Stimulated activated CD4-positive, alpha-beta T cell treated with anti-CD3 and anti-CD28 coated beads, Interleukin-12 subunit alpha, Interleukin-12 subunit beta, amount 100 ng/mL, for 24 hours (primary cell): ENCODE results near the gene RAB11FIP4.

Experiments
- DNase-seq, 2 experiments: peaks; one replicate each; pipeline ENCODE4 v3.0.0-alpha.2; 2020; ENCODE audit warnings: low read depth in 2 of 2

RAB11FIP4 gene

GRCh38 chr17:31548709-31549108 lies 157.2 kb downstream of the RAB11FIP4 start:
- DNase-seq = no peak

DNA sequence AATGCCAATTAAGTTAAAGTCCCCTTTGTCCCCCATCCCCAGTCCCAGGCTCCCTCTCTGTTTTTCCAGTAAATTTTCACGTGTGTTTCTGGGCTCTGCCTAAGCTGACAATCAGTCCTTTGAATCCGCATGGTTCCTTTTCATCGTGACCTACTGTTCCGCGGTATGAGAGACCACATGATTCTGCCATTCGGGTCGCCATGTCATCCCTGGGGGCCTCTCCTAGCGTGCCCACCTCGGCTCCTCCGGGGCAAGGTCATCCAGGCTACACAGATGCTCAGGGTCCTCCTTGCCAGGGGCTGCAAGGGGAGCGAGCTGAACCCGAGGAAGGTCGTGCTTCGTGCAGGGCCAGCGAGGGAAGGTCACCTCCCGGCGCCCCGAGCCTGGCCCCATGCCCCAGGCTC lies 157.6 kb downstream of the RAB11FIP4 start:
- peak in 1 of 2 experiments; percentile 20 for DNase-seq

DNA sequence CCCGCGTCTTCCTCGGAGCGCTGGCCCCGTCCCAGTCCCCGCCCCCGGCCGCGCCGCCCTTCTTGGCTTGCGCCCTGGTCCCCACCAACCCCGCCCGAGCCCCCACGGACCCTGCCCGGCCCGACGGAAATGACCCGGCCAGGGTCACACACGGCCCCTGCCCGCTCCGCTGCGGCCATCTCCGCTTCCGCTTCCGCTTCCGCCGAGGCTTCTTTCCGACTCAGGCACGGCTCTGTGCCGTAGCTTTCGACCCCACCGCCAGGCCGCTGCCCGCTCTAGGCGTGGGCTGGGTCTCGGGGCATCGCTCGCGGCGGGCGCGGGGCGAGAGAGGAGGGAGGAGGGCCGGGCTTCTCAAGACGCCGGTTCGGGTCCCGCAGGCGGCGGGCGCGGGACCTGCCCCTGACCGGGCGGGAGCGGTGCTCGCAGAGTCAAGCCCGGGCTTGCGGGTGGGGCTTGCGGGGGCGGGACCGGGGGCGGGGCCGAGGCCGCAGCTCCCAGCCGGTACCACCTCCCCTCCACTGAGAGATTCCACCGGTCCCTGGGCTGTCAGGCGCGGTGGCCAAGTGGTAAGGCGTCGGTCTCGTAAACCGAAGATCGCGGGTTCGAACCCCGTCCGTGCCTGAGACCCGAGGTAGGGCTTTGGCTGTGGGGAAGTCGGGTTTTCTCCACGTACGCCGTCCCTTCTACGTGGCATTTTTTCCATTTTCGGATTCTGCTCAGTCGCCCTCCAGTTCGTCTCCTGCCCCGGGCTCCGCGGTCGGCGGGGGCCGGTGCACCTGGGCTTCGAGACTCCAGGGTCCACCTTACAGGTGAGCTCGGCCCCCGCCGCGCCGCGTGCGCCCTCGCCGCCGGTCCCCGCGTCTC lies 158.3 kb downstream of the RAB11FIP4 start:
- DNase-seq = peak; percentile 97 to 98

DNA sequence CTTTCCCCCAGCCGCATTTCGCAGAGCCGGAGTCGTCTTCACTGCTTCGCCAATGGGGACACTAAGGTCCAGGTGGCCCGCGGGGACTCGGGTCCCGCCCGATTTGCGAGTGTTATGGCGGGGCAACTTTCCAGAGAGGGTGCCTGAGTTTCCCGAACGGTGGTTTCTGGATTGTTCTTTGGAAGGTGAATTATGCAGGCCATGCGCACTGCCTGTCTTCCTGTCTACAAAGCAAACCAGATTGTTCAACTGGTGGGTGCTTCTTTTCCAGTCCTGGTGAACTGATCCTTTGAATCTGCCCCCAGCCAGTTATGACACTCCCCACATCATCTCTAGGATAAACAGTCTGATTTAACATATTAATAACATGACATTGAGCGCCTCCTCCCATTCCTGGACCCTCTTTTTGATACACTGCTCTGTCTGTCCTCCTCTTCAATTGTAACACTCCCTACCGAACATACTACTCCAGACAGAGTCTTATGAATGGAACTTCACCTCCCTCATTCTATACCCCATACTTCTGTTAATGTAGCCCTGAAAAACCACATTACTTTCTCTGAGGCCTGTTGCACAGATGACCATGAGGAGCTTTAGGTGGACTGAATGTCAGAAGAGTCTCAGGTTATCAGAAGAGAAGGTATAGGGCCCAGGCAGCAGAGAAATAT lies 159.0 kb downstream of the RAB11FIP4 start:
- DNase-seq = no peak

DNA sequence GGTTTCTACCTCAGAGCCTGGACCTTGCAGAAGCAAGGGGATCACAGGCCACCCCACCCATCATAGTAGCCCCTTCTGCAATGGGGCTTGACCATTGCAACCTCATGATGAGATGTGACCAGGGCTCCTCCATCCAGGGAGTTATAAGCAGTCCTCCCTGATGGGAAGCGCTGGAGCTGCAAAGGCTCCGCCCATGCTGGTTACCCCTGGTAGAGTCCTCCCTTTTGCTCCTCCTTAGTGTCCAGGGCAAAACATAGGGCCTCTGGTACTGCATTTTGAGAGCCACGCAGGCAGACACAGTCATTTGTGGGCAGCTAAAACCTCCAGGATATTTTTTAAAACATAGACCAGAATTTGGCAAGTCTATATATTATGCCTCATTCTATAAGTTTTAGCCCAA lies 161.1 kb downstream of the RAB11FIP4 start:
- DNase-seq = no peak

DNA sequence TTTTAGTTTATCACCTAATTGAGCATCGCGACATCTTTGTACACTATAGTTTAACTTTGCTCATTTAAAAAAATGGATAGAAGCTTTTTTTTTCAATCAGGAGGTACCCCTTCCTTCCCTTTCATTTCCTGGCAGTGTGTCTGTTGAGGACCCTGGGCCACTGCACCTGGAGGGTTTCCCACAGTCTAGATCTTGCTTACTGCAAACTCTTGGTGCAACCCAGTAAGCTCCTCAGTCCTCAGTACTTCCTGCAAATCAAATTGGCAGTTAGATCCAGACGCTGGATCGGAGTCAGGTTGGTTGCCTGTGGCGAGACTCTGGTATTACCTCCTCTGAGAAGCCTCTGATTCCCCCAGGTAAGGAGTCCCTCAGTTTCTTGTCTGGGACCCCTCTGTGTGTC lies 162.0 kb downstream of the RAB11FIP4 start:
- DNase-seq = no peak

- DNase-seq = no peak
These were observed 163.5 kb downstream of the RAB11FIP4 start for GRCh38 chr17:31554930-31555329.

DNA sequence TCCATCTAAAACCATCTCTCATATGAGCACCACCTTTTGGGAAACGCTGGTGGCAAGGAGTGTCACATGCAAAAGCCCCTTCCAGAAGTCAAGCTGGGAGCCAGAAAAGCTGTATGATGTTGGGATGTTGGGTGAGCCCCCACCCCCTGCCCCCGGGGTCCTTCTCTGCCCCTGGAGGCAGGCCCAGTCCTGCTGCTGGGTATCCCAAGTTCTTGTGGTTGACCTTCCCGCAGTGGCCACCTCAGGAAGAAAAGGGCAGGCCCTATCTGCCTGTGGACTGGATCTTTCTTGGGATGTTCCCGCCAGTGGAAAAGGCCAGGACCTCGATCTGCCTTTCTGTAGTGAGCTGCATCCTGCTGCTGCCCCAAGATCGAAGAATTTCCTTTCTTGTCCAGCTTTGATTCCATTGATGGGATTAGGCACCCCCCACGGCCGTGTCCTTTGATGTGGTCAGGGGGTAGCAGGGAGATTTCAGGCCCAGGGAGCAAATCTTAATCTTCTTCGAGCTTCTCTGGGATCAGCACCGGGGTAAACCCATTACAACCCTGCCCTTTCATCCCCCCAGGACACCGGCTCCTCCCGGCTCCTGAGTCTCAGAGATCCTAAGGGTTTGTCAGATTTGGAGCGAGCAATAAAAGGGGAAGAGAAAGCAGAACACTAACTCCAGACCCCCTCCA lies 165.6 kb downstream of the RAB11FIP4 start:
- no peak for DNase-seq

DNA sequence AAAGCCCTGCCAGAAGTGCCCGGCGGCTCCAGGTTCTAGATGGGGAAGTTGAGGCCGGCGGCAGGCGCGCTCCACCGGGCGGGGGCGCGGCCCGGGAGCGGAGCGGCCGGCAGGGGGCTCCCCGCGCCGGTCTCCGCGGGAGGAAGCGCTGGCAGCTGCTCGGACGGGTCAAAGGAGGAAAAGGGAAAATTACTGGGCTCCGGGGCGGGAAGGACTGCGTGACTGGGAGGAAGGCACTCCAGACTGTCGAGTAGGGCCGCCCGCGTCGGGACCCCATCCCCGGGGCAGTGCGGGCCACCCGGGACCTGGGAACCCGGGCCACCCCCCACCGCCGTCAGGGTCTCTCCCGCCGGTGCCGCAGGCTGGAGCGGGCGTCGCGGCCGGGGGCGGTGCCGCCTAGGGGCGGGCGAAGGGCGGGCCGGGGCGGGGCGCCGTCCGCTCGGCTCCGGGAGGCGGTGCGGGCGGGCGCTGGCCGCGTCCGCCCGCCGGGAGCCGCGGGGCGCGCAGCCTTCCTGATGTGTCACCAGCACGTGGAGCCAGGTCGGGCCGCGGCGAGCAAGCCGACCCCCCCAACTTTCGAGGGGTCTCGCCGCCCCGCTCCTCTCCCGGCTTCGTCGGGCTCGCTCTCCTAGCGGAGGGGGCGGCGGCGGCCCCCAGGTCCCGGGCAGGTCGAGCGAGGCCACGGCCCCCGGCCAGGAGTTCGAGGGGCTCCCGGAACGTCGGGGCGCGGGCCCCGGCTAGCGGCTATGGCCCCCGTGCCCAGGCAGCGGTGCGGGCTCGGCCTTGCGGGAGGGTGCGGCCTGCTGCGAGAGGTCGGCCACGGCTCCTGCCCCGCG lies 167.5 kb downstream of the RAB11FIP4 start:
- peak; percentile 17 to 50 for DNase-seq

- no peak for DNase-seq
These were observed 168.4 kb downstream of the RAB11FIP4 start for GRCh38 chr17:31559584-31560501.

DNA sequence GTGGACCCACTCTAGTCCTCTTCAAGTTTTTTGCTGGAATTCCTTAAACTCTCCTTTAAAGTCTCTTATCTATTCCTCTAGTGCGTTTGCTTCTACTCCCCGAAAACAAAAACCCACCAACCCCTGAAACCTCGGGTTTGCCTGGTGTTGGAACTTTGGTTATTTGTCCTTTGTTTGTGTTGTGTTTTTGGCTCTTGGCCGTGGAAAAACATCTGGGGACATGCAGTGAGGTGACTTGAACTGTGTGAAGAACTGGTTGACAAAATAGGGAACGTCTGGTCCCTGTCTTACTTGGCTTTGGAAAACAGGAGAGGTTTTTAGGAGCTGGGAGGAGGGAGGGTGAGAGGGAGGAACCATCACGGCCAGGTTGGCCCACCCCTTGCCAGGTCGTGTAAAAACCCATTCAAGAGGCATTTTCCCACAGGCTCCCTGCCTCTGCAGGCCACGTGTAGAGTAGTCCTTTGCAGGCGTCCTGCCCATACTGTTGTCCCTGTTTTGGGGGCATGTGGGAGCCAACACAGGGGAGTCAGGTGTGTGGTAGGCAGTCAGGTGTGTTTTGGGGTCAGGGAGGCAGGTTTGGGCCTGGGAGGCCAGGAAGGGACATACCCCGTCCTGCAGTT lies 169.3 kb downstream of the RAB11FIP4 start:
- no peak for DNase-seq

DNA sequence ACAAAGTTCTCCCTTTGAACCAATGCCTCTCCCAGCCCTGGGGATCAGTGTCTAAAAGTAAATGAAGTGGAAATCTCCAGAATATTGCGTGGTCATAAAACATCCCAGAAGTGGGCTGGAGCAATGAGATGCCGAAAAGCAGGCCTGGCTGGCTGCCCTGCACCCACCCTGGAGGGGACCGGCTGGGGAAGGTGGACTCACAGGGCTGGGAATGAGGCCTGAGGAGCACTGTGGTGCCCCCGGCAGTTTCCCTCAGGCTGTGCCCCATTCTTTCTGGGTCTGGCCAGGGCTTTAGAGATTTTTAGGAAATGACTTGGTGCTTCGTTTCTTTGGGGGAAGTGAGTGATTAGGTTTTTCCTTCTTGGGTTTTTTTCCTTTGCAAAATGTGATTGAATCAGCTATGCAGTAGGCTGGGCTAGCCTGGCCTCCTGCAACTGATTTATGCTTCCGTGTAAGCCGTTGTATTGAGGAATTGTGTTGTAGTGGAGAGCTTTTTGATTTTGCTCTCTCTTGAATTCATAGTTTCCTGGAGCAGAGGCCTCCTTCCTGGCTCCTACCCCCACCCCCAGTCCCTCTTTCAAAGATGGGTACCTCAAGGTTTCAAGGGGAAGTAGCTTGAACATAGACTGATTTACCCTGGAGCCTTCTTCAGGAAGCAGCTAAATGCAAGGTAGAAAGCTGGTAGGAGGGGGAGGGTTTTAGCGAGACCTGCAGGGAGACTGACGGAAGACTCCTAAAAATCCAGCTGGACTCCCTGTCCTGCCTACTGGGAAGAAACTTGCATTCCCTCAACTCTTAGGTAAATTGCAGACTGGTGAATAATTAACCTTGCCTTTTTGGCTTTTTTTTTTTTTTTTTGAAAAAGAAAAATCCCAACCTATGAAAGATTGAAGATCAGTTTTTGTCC lies 170.2 kb downstream of the RAB11FIP4 start:
- no peak for DNase-seq

- DNase-seq = no peak
These were observed 170.9 kb downstream of the RAB11FIP4 start for GRCh38 chr17:31562376-31562840.

- no peak for DNase-seq
These were observed 172.8 kb downstream of the RAB11FIP4 start for GRCh38 chr17:31564291-31564690.

- DNase-seq = no peak
These were observed 173.4 kb downstream of the RAB11FIP4 start for GRCh38 chr17:31564883-31565301.

DNA sequence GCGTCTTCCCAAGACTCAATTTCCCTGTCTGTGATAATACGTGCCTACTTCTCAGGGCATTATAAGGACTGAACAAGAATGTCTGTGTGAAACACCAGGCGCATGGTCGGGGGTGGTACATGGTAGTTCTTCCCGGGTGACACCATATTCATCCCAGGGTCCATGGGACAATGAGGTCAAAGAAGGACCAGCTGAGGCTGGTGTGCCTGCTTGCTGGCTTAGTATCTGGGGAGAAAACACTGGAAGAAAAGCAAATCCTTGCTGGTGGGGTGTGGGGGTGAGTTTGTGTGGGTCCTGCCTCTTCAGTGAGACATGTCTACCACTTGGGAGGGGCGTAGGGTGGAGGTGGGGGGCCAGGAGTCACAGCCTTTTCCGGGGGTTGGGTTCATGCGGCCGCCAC lies 174.2 kb downstream of the RAB11FIP4 start:
- DNase-seq = no peak

GRCh38 chr17:31566247-31566991 lies 174.9 kb downstream of the RAB11FIP4 start:
- DNase-seq = no peak

DNA sequence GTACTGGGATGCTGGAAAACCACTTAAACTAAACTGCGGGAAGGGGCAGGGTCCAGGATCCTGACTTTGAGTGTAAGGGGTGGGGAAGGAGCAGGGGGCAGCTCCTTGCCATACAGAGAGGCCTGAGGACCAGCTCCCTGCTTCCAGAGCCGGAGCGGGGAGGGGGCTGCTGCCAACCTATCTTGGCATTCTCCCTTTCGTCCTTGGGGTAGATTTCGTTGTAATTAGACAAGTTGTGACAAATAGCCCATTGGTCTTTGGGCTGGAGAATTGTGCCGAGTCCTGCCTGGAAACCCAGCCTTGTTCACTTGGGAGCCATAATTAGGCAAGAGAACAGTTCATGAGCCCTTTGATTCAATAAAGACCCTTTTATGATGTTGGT lies 175.5 kb downstream of the RAB11FIP4 start:
- no peak for DNase-seq
